HL-60 (cell line): ENCODE results near the gene SMYD2.

Experiments used
- CTCF ChIP-seq: IDR thresholded peaks from one replicate; pipeline ENCODE4 v1.5.1; 2011; ENCODE audit warnings: low read length, control low read depth, inconsistent platforms; ENCODE audit not compliant: insufficient read depth
- GABPA ChIP-seq: IDR thresholded peaks from 2 replicates; pipeline ENCODE4 v1.6.1; 2012; ENCODE audit warnings: low read depth
- POLR2AphosphoS5 ChIP-seq: IDR thresholded peaks from 2 replicates; pipeline ENCODE4 v1.6.1; 2012; ENCODE audit warnings: low read depth
- SPI1 ChIP-seq: IDR thresholded peaks from 2 replicates; pipeline ENCODE4 v1.6.1; 2012; ENCODE audit warnings: low read depth, mild to moderate bottlenecking, borderline replicate concordance
- TF ChIP-seq, protein P1 (sequence below): IDR thresholded peaks from 2 replicates; pipeline ENCODE4 v1.6.1; 2012; ENCODE audit warnings: low read depth; ENCODE audit not compliant: insufficient replicate concordance

- TF ChIP-seq CTCF (no peak), GABPA (no peak), POLR2AphosphoS5 (no peak), SPI1 (no peak)
- TF ChIP-seq, protein P1, sequence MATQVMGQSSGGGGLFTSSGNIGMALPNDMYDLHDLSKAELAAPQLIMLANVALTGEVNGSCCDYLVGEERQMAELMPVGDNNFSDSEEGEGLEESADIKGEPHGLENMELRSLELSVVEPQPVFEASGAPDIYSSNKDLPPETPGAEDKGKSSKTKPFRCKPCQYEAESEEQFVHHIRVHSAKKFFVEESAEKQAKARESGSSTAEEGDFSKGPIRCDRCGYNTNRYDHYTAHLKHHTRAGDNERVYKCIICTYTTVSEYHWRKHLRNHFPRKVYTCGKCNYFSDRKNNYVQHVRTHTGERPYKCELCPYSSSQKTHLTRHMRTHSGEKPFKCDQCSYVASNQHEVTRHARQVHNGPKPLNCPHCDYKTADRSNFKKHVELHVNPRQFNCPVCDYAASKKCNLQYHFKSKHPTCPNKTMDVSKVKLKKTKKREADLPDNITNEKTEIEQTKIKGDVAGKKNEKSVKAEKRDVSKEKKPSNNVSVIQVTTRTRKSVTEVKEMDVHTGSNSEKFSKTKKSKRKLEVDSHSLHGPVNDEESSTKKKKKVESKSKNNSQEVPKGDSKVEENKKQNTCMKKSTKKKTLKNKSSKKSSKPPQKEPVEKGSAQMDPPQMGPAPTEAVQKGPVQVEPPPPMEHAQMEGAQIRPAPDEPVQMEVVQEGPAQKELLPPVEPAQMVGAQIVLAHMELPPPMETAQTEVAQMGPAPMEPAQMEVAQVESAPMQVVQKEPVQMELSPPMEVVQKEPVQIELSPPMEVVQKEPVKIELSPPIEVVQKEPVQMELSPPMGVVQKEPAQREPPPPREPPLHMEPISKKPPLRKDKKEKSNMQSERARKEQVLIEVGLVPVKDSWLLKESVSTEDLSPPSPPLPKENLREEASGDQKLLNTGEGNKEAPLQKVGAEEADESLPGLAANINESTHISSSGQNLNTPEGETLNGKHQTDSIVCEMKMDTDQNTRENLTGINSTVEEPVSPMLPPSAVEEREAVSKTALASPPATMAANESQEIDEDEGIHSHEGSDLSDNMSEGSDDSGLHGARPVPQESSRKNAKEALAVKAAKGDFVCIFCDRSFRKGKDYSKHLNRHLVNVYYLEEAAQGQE, result no peak
These were observed 21.5 kb upstream of the SMYD2 start for GRCh38 chr1:214259353-214259977.
